IPS-20b (cell line): ENCODE data around the gene CIDEA.

Experiments
- H3K27ac ChIP-seq: one replicate; pipeline ENCODE4 v1.5.1; 2013; ENCODE audit warnings: low read length
- H3K27me3 ChIP-seq: 2 replicates; pipeline ENCODE4 v1.6.1; 2013; ENCODE audit warnings: mild to moderate bottlenecking, low read length, inconsistent platforms; ENCODE audit not compliant: insufficient read depth
- H3K36me3 ChIP-seq: 2 replicates; pipeline ENCODE4 v1.6.1; 2013; ENCODE audit warnings: low read depth, mild to moderate bottlenecking, inconsistent platforms, low read length, moderate library complexity; ENCODE audit not compliant: insufficient read depth
- H3K4me1 ChIP-seq: 2 replicates; pipeline ENCODE4 v1.6.1; 2013; ENCODE audit warnings: mild to moderate bottlenecking, control low read depth, inconsistent platforms, low read length, moderate library complexity; ENCODE audit not compliant: insufficient read depth
- H3K4me3 ChIP-seq: 2 replicates; pipeline ENCODE4 v1.5.1; 2013; ENCODE audit warnings: mild to moderate bottlenecking, low read length, inconsistent platforms
- H3K9ac ChIP-seq: 2 replicates; pipeline ENCODE4 v1.6.1; 2013; ENCODE audit warnings: low read depth, mild to moderate bottlenecking, inconsistent platforms, low read length, moderate library complexity
- H3K9me3 ChIP-seq: 2 replicates; pipeline ENCODE4 v1.6.1; 2013; ENCODE audit warnings: mild to moderate bottlenecking, low read depth, low read length, inconsistent platforms; ENCODE audit not compliant: insufficient read depth

CIDEA gene

GRCh38 chr18:12245793-12246135, 8.4 kb upstream of the CIDEA start:
- H3K27ac ChIP-seq, result no peak overlapping the region
- no peaks in the 10 kb centered on the region for H3K9me3 ChIP-seq
- no peak overlapping the region for H3K9ac ChIP-seq
- no peaks in the 10 kb centered on the region for H3K4me1 ChIP-seq
- no peak overlapping the region for H3K4me3 ChIP-seq
- peaks cover 42% of the 10 kb centered on the region for H3K27me3 ChIP-seq
- no peaks in the 10 kb centered on the region for H3K36me3 ChIP-seq

GRCh38 chr18:12246849-12247808, 7.0 kb upstream of the CIDEA start:
- Histone ChIP-seq H3K4me3 (no peak overlapping the region), H3K9ac (no peak overlapping the region), H3K27ac (no peak overlapping the region), H3K27me3 (peaks cover 55% of the 10 kb centered on the region), H3K36me3 (no peaks in the 10 kb centered on the region), H3K4me1 (no peaks in the 10 kb centered on the region), H3K9me3 (no peaks in the 10 kb centered on the region)

GRCh38 chr18:12247946-12248345, 6.2 kb upstream of the CIDEA start:
- no peaks in the 10 kb centered on the region for H3K9me3 ChIP-seq
- H3K27me3 ChIP-seq, result peaks cover 64% of the 10 kb centered on the region
- H3K27ac ChIP-seq, result no peak overlapping the region
- no peak overlapping the region for H3K4me3 ChIP-seq
- H3K9ac ChIP-seq, result no peak overlapping the region
- H3K4me1 ChIP-seq, result no peaks in the 10 kb centered on the region
- no peaks in the 10 kb centered on the region for H3K36me3 ChIP-seq

- Histone ChIP-seq H3K27ac (no peak overlapping the region), H3K27me3 (peaks cover 75% of the 10 kb centered on the region), H3K36me3 (no peaks in the 10 kb centered on the region), H3K9me3 (no peaks in the 10 kb centered on the region), H3K4me1 (no peaks in the 10 kb centered on the region), H3K4me3 (no peak overlapping the region), H3K9ac (no peak overlapping the region)
These were observed 5.0 kb upstream of the CIDEA start for GRCh38 chr18:12248926-12249720.

- Histone ChIP-seq H3K36me3 (no peaks in the 10 kb centered on the region), H3K27me3 (peaks cover 90% of the 10 kb centered on the region), H3K9ac (no peak overlapping the region), H3K9me3 (no peaks in the 10 kb centered on the region), H3K27ac (no peak overlapping the region), H3K4me1 (peaks cover 10% of the 10 kb centered on the region), H3K4me3 (no peak overlapping the region)
These were observed 2.9 kb upstream of the CIDEA start for GRCh38 chr18:12251311-12251710.

GRCh38 chr18:12252061-12252460, 2.1 kb upstream of the CIDEA start:
- Histone ChIP-seq H3K9ac (no peak overlapping the region), H3K9me3 (no peaks in the 10 kb centered on the region), H3K36me3 (no peaks in the 10 kb centered on the region), H3K27ac (no peak overlapping the region), H3K27me3 (peaks cover 90% of the 10 kb centered on the region), H3K4me1 (peaks cover 11% of the 10 kb centered on the region), H3K4me3 (no peak overlapping the region)

- Histone ChIP-seq H3K27me3 (peaks cover 90% of the 10 kb centered on the region), H3K4me3 (peak overlapping the region; percentile 59; the same call in 1 of the 2 replicates), H3K4me1 (peaks cover 11% of the 10 kb centered on the region), H3K9ac (no peak overlapping the region), H3K36me3 (no peaks in the 10 kb centered on the region), H3K27ac (no peak overlapping the region), H3K9me3 (no peaks in the 10 kb centered on the region)
These were observed 1.1 kb upstream of the CIDEA start for GRCh38 chr18:12253027-12253426.

GRCh38 chr18:12253663-12254135, 462 bp upstream of the CIDEA start:
- Histone ChIP-seq H3K9me3 (no peaks in the 10 kb centered on the region), H3K27me3 (peaks cover 91% of the 10 kb centered on the region), H3K4me3 (peak overlapping the region; percentile 59), H3K27ac (no peak overlapping the region), H3K4me1 (peaks cover 11% of the 10 kb centered on the region), H3K9ac (no peak overlapping the region), H3K36me3 (no peaks in the 10 kb centered on the region)

GRCh38 chr18:12254820-12255511, 805 bp downstream of the CIDEA start:
- Histone ChIP-seq H3K4me3 (peak overlapping the region; percentile 59; the same call in 1 of the 2 replicates), H3K36me3 (no peaks in the 10 kb centered on the region), H3K4me1 (peaks cover 11% of the 10 kb centered on the region), H3K9me3 (no peaks in the 10 kb centered on the region), H3K9ac (no peak overlapping the region), H3K27ac (no peak overlapping the region), H3K27me3 (peaks cover 86% of the 10 kb centered on the region)

GRCh38 chr18:12255626-12256026, 1.5 kb downstream of the CIDEA start:
- H3K9ac ChIP-seq, result no peak overlapping the region
- H3K4me3 ChIP-seq, result no peak overlapping the region
- H3K4me1 ChIP-seq, result peaks cover 11% of the 10 kb centered on the region
- no peaks in the 10 kb centered on the region for H3K9me3 ChIP-seq
- H3K27ac ChIP-seq, result no peak overlapping the region
- H3K36me3 ChIP-seq, result no peaks in the 10 kb centered on the region
- peaks cover 85% of the 10 kb centered on the region for H3K27me3 ChIP-seq

- Histone ChIP-seq H3K9ac (no peak overlapping the region), H3K27ac (no peak overlapping the region), H3K36me3 (no peaks in the 10 kb centered on the region), H3K9me3 (no peaks in the 10 kb centered on the region), H3K4me3 (no peak overlapping the region), H3K27me3 (peaks cover 71% of the 10 kb centered on the region), H3K4me1 (peaks cover 11% of the 10 kb centered on the region)
These were observed 2.8 kb downstream of the CIDEA start for GRCh38 chr18:12256951-12257350.
